Posterior cingulate gyrus (tissue), 11 donors: ENCODE data around the gene ELK1.

Experiments
- DNase-seq, 10 donors: peaks; one replicate each; pipeline versions ENCODE4 v3.0.0 to v3.0.0-alpha.2; 2020 to 2021; ENCODE audit warnings: mixed read lengths in 3 of 10
- intact Hi-C: fragments of 100-400 bp; cut with DNase I; formaldehyde crosslinking; loops from one replicate; pipeline ENCODE4 v1.15.1; 2023

Gene ELK1

GRCh38 chrX:47648376-47648775 is 2.0 kb downstream of the ELK1 start:
- intact Hi-C loops, result no loop called here
- no peak for DNase-seq

- intact Hi-C loops, result no loop called here
- no peak for DNase-seq
Observed at GRCh38 chrX:47646636-47647035, 3.7 kb downstream of the ELK1 start.

- no peak for DNase-seq
- intact Hi-C loops, result no loop called here
Observed at GRCh38 chrX:47645530-47645929, 4.8 kb downstream of the ELK1 start.

- intact Hi-C loops, result loop anchor here (5.0 kb wide), 1 partner anchor 82 kb away; the partner anchor contains the start of gene ARAF
- peak in 3 of 10 donors; percentile 14 to 26 (median 23) for DNase-seq
Observed at GRCh38 chrX:47644557-47645091, 5.7 kb downstream of the ELK1 start.

- intact Hi-C loops, result loop anchor here (5.0 kb wide), 1 partner anchor 82 kb away; the partner anchor contains the start of gene ARAF
- no peak for DNase-seq
Observed at GRCh38 chrX:47643926-47644325, 6.4 kb downstream of the ELK1 start.

GRCh38 chrX:47638816-47639215 is 11.5 kb downstream of the ELK1 start:
- intact Hi-C loops, result no loop called here

GRCh38 chrX:47637546-47638195 is 12.7 kb downstream of the ELK1 start:
- peak in 7 of 10 donors; percentile 23 to 88 (median 48) for DNase-seq
- intact Hi-C loops, result no loop called here

More at GRCh38 chrX:47638816-47639215, 11.5 kb downstream of the ELK1 start:
- DNase-seq, result no peak

GRCh38 chrX:47634871-47635575 is 15.3 kb downstream of the ELK1 start:
- intact Hi-C loops, result no loop called here
- no peak for DNase-seq

- intact Hi-C loops, result no loop called here
- DNase-seq, result no peak
Observed at GRCh38 chrX:47633689-47634590, 16.4 kb downstream of the ELK1 start.

- no peak for DNase-seq
- intact Hi-C loops, result no loop called here
Observed at GRCh38 chrX:47632666-47633065, 17.7 kb downstream of the ELK1 start.

GRCh38 chrX:47631676-47632075 is 18.7 kb downstream of the ELK1 start:
- DNase-seq, result no peak
- intact Hi-C loops, result no loop called here

GRCh38 chrX:47629419-47630200 is 20.8 kb downstream of the ELK1 start, which contains the start of gene CFP:
CFP (minus strand) TSS chrX:47629930; CDS start chrX:47629844, 86 bp downstream.
- no peak for DNase-seq
- intact Hi-C loops, result no loop called here

- no peak for DNase-seq
- intact Hi-C loops, result no loop called here
Observed at GRCh38 chrX:47628982-47629381, 21.4 kb downstream of the ELK1 start.

- intact Hi-C loops, result no loop called here
- peak in 1 of 10 donors; percentile 13 for DNase-seq
Observed at GRCh38 chrX:47625365-47625764, 25.0 kb downstream of the ELK1 start.

- intact Hi-C loops, result no loop called here
- DNase-seq, result peak in 9 of 10 donors; percentile 35 to 96 (median 74)
Observed at GRCh38 chrX:47623540-47624027, 26.8 kb downstream of the ELK1 start.

GRCh38 chrX:47621851-47622250 is 28.5 kb downstream of the ELK1 start:
- no peak for DNase-seq
- intact Hi-C loops, result no loop called here

- DNase-seq, result no peak
- intact Hi-C loops, result no loop called here
Observed at GRCh38 chrX:47620303-47620685, 30.1 kb downstream of the ELK1 start.

GRCh38 chrX:47619486-47620302 is 30.7 kb downstream of the ELK1 start, which contains the start of gene SYN1:
SYN1 (minus strand) TSS chrX:47619857; CDS start chrX:47619728, 129 bp downstream.
- intact Hi-C loops, result no loop called here
- DNase-seq, result peak; percentile 67 to 97 (median 78)
